Activated CD4-positive, alpha-beta T cell treated with anti-CD3 and anti-CD28 coated beads, Interleukin-2, amount 50 U/mL, for 4 hours (primary cell): Measurements from ENCODE around the gene CTNNAL1.
"Not testable (repeated sequence)": the region's sequence is repeated elsewhere in the genome, so short reads cannot be mapped to it uniquely, and the experiment has no call there.

Source experiments
- DNase-seq, 2 experiments: peaks; one replicate each; pipeline ENCODE4 v3.0.0-alpha.2; 2020

The CTNNAL1 gene

DNA sequence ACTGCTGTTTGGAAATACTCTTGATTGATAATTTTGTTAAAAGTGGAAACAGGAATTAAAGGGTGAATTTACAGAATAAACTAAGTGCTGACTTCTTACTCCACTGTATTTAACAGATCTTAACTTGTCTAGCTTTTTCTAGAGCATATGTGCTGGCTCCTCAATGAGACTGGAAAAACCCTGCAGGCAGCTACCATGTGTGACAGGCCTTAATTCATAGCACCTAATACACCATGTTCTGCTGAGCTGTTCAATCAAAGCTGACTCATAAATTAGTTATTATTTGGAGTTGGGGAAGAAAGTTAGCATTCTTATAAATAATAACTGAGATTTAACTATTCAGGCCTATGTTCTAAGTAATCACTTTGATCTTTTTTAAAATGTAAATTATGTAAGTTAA is 29.4 kb downstream of the CTNNAL1 start:
- DNase-seq, result no peak

GRCh38 chr9:108980893-108981292 is 32.4 kb downstream of the CTNNAL1 start:
- DNase-seq, result no peak

GRCh38 chr9:108978205-108978604 is 35.1 kb downstream of the CTNNAL1 start:
- no peak for DNase-seq

- DNase-seq, result no peak
Observed at GRCh38 chr9:108973895-108974294, 39.4 kb downstream of the CTNNAL1 start.

- no peak for DNase-seq
Observed at GRCh38 chr9:108972626-108973209, 40.6 kb downstream of the CTNNAL1 start.

- no peak for DNase-seq
Observed at GRCh38 chr9:108972186-108972585, 41.1 kb downstream of the CTNNAL1 start.

DNA sequence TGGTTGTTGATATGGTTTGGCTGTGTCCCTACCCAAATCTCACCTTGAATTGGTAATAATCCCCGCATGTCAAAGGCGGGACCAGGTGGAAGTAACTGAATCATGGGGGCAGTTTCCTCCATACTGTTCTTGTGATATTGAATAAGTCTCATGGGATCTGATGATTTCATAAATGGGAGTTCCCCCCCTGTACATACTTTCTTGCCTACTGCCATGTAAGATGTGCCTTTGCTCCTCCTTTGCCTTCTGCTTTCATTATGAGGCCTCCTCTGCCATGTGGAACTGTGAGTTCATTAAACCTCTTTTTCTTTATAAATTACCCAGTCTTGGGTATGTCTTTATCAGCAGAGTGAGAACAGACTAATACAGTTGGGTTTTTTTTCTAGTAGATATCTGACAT is 41.9 kb downstream of the CTNNAL1 start:
- DNase-seq, result not testable (repeated sequence)

DNA sequence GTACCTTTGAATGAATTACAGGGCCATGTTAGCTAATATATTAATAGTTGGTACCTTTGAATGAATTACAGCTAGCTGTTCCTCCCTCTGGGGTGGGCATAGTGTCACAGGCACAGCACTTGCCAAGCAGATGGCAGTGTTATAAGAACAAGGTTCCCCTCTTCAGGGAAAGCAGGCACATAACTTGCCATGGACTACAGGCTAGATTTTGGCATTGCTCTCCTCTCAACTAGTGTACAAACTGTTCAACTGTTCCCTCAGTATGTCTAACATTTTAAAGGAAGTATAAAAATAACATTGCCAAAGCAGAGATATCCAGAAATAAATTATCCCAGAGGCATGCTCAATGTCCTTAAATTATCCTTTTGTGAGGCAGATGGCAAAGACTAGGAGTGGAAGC is 45.4 kb downstream of the CTNNAL1 start:
- no peak for DNase-seq

GRCh38 chr9:108963459-108964143 is 49.7 kb downstream of the CTNNAL1 start:
- DNase-seq, result no peak

DNA sequence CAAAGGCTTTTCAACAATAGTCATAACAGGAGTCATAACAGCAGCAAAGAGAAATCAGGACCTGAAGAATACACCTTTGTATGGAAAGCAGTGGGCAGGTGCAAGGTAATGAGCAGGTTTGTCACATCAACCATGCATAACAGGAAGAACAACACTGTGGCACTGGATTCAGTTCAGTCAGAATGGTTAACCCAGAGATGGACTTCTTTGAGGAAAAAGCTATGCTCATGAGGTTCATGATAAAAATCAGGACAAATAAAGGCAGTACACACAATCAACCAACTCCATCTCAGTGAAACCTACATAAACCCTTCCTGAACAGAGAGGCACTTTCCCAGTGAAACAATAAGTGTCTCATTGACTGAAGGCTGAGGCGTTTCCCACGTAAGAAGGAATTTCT is 52.1 kb downstream of the CTNNAL1 start:
- no peak for DNase-seq

- no peak for DNase-seq
Observed at GRCh38 chr9:108960331-108960730, 53.0 kb downstream of the CTNNAL1 start.

DNA sequence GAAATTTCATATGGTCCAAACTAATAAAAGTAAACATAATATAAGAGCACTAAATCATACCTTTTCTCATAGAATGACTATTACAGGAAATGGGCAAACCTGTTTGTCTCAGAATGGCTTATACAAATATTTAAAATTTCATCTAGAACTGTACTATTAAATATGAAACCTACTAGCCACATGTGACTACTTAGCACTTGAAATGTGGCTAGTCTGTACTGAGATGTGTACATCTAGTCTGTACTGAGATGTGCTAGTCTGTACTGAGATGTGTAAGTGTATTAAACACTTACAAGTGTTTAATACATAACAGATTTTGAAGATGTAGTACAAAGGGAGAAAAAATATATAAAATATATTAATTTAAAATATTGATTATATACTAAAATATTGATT is 56.7 kb downstream of the CTNNAL1 start:
- DNase-seq, result no peak

DNA sequence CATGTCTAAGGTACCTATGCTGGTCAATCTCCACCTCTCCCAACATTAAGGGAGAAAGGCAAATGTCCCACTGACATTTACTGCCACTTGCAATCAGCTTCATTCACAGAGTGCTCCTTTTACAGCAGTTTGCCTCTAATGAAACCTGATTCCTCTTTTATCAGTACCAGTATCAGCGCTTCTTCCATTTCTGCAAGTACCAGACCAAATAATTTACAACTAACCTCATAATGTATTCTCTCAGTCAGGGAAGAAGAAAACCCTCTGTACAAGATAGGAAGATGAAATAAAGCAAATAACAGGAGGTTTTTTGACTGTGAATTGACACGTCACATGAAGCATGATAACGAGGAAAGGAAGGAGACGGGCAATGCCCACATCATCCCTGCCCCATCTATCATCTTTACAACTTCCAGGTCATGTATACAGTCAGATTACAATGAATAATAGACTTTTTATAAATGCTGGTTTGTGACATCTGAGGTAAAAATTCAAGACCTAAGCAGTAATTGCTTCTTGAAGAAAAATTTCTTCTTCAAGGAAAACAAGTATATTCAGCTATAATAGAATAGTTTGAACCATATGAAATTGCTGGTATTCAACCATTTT is 57.2 kb downstream of the CTNNAL1 start:
- DNase-seq, result no peak

DNA sequence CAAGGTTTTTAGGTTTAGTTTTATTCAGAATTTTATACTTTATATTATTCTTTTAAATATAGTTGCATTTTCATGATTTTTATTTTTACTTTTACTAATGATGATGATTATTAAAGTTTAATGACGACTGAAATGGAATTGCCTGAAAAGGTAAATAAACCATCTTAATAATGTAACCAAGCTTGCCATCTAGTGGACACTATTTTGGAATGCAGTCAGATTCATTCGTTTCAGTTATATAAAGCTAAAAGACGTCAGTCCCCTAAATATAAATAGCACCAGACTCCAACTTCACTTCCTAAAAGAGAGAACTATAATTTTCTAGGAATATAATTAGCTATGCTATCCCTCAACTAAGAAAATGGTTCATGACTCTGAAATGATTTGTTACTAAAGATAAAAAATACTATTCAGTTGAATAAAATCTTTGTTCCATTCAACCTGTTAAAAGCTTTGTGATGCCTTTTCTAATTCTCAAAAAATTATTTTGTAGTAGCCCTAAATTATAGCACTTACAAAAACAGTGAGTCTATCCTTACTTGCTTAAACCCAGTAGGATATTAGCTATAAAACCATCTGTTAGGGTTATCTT is 59.2 kb downstream of the CTNNAL1 start:
- no peak for DNase-seq

DNA sequence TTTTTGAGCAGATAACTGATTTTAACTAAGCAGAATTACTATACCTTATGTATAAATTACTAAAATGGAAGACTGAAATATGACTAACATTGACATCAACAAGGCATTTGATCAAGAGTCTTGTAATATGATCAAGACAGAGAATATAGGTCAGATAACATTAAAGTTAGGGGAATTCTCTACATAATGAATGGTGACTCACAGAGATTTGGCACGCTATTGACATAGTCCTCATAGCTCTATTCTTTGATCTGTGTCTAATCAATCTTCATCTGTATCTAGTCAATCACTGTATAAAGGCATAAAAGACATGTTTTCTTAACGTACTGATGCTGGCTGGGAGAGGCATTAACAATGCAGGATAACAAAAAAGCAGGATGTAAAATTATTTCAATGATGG is 61.7 kb downstream of the CTNNAL1 start:
- DNase-seq, result no peak

- DNase-seq, result no peak
Observed at GRCh38 chr9:108950168-108950567, 63.1 kb downstream of the CTNNAL1 start.

- no peak for DNase-seq
Observed at GRCh38 chr9:108939975-108940374, 73.3 kb downstream of the CTNNAL1 start.

- DNase-seq, result no peak
Observed at GRCh38 chr9:108937561-108938305, 75.6 kb downstream of the CTNNAL1 start.

DNA sequence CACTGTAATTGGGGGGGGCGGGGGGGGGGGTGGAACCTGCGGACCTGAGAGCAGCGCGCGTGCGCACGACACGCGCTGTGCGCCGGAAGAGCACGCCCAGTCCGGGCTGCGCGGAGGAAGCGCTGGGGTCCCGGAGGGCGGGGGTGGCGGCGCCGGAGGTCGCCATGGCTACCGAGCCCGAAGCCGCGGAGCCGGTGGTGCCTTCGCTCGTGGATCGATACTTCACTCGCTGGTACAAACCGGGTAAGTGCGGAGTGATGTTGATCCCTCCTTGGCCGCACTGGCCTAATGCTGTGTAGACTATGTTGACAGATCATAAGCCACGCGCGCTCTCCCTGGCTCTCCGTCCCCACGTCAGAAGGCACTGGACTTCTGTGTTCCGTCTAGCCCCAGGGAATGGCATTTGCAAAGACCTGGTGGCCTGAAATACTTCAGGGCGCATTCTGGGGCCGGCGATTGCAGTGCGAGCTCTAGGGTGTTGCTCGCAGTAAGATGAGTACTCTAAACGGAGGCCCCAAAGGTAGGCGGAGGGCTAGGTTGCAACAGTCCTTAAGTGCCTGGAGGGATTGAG is 78.9 kb downstream of the CTNNAL1 start, which contains the start of gene ABITRAM:
Gene ABITRAM (plus strand): TSS at position 78 of the 571 bp plus-strand sequence. CDS start 87 bp downstream, at position 165.
- peak; percentile 59 to 69 for DNase-seq

- DNase-seq, result peak; percentile 88 to 90
Observed at GRCh38 chr9:108933718-108934322, 79.5 kb downstream of the CTNNAL1 start, which contains the start of gene ELP1. Gene ELP1, minus strand, starts transcription at chr9:108934124. Its CDS starts 2,978 bp downstream, at chr9:108931146.

DNA sequence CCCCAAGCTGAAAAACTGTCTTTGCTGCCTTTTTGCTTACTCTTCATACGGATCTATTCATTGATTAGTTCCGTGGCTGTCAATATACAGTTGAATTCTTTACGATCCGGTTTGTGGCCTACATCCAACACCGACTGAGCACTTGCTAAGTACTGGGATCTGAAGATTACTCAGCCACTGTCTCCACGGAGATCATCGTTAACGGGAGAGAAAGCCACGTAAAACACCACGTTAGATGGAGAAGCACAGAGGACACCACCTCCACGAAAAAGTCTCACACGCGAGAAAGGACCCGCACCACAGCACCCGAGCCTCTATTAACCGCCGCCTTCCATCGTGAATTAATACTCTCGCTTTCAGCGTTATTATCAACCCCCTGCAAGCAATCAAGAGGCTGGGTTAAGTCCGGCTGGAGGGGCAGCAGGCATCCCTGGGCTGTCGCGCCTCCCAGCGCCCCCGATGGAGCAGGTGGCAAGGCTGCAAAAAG is 80.0 kb downstream of the CTNNAL1 start:
- DNase-seq, result no peak

DNA sequence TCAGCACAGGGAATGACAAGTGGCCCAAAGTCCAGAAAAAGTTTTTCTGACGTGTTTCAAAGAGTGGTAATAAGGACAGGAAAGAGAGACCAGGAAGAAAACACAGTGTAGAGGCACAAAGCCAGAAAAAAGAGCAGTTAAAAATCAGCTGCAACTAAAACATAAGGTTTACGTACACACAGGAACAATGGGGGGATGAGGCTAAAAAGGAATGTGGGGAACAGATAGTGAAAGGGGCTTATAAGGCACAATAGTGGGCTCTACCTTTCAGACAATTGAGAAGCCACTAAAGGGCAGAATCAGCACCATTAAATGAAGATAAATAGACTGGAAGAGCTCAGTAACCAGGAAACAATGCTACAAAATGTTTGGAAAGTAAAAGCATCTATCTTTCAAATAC is 84.9 kb downstream of the CTNNAL1 start:
- no peak for DNase-seq
